NCI-H2196 treated with DMSO at 0.1 percent for 48 hours (cell line): Measurements from ENCODE around the gene KRTAP6-2.

ENCODE experiments used
- DNase-seq: peaks from one replicate; lab custom pipeline; 2025; ENCODE audit not compliant: unreplicated experiment; lab: John Stamatoyannopoulos, UW

Gene KRTAP6-2

GRCh38 chr21:30577766-30578165, 20.9 kb downstream of the KRTAP6-2 start:
- no peak for DNase-seq

GRCh38 chr21:30567617-30568016, 31.1 kb downstream of the KRTAP6-2 start:
- DNase-seq: no peak

- no peak for DNase-seq
These were observed 35.1 kb downstream of the KRTAP6-2 start for GRCh38 chr21:30563630-30564029.

- no peak for DNase-seq
These were observed 35.6 kb downstream of the KRTAP6-2 start for GRCh38 chr21:30563072-30563471.

GRCh38 chr21:30561957-30562356, 36.7 kb downstream of the KRTAP6-2 start:
- no peak for DNase-seq

DNA sequence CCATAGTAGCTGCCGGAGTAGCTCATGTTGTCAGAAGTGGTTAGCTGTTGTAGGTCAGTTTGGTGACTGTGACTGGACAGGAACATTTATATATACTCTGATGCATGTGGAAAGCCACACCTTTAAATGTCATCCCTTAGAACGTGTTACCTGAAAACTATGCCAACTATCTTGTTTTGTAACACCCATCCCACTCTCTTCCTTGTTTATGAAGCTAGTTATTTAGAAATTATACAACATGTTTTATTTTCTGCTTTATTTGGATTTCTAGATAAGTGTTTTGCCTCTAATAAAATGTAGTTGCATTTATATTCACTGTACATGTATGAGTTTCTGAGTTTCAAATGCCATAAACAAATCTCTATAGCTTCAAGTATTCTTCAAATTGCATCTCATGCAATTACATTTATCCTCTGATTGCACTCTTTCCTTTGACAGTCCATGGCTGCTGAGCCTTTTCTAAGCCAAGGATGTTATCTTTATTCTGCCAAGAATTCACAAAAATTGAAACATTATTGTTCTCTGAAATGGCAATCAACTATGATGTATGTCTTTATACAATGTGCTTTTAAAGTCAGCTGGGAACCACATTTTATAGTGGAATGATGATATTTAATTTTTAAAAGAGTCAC, 37.3 kb downstream of the KRTAP6-2 start, which contains the start of gene KRTAP19-7:
Gene KRTAP19-7, minus strand, starts transcription at position 51 of the 632 bp plus-strand sequence. Its CDS starts 25 bp downstream, at position 26.
- DNase-seq: no peak

GRCh38 chr21:30555095-30555494, 43.6 kb downstream of the KRTAP6-2 start:
- no peak for DNase-seq

DNA sequence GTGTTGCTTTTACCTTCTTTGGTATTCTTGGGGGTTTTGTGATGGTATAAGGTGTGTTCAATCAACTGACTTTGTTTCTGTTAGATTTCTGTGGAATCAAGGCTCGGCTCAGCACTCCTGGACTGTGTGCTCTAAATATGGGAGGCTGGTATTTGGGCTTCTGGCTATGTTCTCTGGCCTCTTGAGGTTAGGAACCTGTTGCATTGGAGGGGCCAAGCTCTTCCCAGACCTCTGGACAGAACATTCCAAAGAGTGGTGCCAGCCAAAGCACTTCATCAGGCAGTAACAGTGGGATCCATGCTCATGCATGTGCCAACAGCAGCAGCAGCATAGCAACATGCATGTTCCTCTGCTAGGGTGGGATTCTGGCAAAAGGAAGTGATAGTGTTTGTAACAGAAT, 45.9 kb downstream of the KRTAP6-2 start:
- no peak for DNase-seq
